Measurements from ENCODE around the gene GAL3ST2.
"Not testable (repeated sequence)": the region's sequence is repeated elsewhere in the genome, so short reads cannot be mapped to it uniquely, and the experiment has no call there.

Gene GAL3ST2

GRCh38 chr2:241795021-241795999 is 18.7 kb downstream of the GAL3ST2 start:
- DNase-seq = no peak

DNA sequence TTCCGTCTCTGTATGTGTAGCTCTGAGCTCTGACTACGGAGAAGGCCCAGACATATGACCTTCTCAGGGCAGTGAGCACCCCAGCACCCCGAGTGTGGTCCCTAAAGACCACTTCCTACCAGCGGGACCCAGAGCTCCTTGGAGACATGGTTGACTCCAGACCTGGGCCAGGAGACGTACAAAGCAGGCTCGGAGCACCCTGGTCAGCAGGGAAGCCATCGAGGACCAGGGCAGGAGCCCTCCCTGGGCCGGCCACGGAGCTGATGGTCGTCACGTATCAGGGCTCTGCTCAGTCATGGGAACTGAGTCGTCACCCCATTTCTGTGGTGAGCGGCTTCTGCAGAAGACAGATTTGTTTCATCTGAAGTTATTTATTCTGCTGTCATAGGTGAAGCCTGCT is 19.6 kb downstream of the GAL3ST2 start:
- no peak for DNase-seq

- no peak for DNase-seq
These were observed 20.1 kb downstream of the GAL3ST2 start for GRCh38 chr2:241796610-241797138.

DNA sequence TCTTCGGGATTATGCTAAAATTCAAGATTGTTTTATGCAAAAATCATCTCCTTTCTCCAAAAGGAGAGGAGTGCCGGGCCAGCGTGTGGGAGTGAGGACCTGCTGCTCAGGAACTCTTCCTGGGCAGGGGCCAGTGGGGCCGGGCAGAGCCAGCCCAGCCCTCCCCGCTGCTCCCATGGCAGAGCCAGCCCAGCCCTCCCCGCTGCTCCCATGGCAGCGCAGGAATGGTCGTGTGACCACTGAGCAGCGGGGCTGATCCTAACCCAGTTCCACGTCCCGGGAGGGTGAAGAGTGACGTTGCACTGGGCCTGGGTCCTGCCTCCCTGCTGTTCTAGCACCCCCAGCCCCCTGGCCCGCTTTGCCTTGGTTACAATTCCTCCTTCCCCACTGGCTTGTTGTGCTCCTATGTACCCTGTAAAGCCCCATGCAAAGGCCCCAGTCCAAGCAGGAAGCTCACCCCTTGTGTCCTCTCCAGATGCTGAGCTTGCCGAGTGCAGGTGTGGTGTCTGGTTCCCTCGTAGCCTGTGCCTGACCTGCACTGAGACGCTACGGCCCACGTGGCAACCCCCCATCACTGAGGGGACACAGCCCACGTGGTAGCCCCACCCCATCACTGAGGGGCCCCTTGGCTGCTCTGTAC is 20.9 kb downstream of the GAL3ST2 start:
- DNase-seq = no peak

DNA sequence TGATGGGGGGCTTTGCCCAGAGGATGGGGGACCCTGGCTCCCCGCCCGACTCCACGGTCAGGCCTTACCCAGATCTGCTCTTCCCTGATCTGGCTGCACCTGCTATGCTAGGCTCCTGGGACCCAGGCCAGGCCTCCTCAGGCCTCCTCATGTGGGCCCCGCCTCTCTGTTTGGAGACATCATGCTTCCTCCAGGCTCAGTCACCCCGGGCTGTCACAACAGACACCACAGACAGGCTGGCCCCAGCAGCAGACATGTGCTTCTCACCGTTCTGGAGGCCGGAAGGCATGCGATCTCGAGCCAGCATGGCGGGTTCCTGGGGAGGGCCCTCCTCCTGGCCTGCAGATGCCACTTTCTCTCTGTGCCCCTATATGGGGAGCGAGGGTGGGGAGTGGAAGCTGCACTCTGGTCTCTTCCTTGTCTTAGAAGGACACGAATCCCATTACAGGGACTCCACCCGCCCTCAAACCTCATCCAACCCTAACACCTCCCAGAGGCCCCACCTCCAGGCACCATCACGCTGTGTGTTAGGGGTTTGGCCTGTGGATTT is 21.5 kb downstream of the GAL3ST2 start:
- no peak for DNase-seq

- no peak for DNase-seq
These were observed 22.3 kb downstream of the GAL3ST2 start for GRCh38 chr2:241798631-241799521.

GRCh38 chr2:241799522-241800197 is 23.0 kb downstream of the GAL3ST2 start:
- no peak for DNase-seq

DNA sequence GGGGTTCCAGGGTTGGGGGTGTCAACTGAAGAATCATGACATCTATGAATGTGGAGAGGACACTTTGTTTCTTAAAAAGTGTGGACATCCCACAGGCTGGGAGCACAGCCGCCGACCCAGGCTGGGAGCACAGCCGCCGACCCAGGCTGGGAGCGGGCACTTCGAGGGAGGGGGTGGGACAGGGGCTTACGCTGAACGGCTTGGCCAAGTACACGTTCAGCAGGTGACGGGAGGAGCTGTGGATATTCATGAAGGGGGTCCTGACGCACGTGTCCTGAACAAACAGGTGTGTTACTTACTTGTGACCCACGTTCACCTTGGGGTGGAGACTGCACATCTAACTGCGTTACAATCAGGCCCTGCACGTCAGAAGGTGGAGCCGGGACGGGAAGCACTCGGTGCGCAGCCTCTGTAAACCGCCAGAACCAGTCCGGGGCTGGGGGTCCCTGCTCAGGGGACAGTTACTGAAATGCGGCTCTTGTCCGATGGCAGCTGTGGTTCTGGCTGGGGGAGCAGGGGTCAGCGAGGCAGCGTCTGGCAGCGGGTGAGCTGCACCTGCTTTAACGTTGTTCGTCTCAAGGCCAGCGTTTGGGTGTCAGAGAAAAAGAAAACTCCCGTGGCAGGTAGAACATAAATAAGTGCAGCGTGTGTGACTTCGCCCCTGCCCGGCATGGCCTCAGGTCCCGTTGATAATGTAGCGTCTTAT is 23.7 kb downstream of the GAL3ST2 start:
- DNase-seq = not testable (repeated sequence)

DNA sequence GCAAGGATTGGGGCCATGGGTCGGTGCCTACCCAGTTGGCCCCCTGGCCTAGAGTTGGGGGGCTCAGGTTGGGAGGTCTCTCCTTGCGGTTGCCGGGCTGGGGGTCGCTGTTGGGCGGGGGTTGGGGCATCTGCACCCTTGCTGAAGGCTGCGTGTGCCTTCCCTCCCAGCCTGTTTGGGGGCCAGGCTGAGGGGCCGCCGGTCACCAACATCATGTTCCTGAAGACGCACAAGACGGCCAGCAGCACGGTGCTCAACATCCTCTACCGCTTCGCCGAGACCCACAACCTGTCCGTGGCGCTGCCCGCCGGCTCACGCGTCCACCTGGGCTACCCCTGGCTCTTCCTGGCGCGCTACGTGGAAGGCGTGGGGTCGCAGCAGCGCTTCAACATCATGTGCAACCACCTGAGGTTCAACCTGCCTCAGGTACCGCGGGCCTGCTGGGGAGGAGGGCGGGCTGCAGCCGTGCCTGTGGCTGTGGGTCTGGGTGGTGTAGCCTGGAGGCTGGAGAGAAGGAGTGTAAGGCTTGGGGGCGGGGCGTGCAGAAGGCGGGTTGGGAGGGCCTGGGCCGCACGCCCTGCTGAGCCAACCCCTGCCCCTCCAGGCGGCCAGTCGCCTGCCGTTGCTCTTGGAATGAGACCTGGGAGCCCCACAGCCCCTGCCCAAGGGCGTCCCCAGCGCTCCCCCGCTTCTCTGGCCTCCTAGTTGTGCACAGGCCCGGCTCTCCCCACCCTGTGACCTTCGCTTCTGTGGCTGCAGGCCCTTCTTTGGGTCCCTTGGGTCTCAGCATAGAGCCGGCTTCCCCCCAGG is 25.2 kb downstream of the GAL3ST2 start:
- DNase-seq = no peak

GRCh38 chr2:241802421-241803318 is 26.0 kb downstream of the GAL3ST2 start:
- DNase-seq = no peak

DNA sequence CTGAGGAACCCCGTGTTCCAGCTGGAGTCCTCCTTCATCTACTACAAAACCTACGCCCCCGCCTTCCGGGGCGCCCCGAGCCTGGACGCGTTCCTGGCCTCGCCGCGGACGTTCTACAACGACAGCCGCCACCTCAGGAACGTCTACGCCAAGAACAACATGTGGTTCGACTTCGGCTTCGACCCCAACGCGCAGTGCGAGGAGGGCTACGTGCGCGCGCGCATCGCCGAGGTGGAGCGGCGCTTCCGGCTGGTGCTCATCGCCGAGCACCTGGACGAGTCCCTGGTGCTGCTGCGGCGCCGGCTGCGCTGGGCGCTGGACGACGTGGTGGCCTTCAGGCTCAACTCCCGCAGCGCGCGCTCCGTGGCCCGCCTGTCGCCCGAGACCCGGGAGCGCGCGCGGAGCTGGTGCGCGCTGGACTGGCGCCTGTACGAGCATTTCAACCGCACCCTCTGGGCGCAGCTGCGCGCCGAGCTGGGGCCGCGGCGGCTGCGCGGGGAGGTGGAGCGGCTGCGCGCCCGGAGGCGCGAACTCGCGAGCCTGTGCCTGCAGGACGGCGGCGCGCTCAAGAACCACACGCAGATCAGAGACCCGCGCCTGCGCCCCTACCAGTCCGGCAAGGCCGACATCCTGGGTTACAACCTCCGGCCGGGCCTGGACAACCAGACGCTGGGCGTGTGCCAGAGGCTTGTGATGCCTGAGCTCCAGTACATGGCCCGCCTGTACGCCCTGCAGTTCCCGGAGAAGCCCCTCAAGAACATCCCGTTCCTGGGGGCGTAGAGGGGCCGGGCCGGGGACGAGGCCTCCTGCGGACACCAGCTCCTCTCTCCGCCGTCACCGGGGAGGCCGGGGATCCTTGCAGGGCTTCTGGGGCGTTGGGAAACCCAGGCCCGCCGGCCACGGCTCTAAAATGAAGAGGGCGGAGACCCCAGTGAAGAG is 27.0 kb downstream of the GAL3ST2 start:
- no peak for DNase-seq

GRCh38 chr2:241804326-241805229 is 28.0 kb downstream of the GAL3ST2 start:
- DNase-seq = no peak

GRCh38 chr2:241806217-241806616 is 29.6 kb downstream of the GAL3ST2 start:
- DNase-seq = not testable (repeated sequence)

DNA sequence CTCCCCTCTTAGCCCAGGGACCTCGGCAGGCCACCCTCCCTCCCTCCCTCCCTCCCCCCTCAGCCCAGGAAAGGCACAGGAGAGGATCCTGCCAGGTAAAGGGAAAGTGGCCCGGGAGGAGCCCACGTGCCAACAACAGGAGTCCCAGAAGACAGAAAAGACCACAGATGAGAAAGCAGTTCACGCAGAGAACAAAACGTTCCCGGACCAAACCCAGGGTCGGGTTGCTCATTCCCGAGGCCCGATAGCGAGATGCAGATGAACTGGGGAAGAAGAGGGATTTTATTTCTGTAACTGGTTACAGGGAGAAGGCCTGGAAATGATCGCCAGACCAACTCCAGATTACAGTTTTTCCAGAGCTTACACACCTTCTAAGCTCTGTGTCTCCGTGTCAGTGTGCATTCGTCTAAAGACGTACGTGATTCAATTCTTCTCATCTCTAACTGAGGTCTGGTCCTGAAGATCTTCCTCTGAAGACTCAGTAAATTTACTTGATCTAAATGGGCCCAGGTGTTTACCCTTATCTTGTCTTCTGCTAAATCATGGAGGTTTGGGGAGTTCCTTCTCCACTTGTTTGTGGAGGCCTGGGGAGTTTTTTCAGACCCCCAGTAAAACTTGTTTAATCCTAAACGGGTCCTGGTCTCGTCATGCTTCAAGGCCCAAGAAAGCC is 31.6 kb downstream of the GAL3ST2 start:
- DNase-seq = no peak

DNA sequence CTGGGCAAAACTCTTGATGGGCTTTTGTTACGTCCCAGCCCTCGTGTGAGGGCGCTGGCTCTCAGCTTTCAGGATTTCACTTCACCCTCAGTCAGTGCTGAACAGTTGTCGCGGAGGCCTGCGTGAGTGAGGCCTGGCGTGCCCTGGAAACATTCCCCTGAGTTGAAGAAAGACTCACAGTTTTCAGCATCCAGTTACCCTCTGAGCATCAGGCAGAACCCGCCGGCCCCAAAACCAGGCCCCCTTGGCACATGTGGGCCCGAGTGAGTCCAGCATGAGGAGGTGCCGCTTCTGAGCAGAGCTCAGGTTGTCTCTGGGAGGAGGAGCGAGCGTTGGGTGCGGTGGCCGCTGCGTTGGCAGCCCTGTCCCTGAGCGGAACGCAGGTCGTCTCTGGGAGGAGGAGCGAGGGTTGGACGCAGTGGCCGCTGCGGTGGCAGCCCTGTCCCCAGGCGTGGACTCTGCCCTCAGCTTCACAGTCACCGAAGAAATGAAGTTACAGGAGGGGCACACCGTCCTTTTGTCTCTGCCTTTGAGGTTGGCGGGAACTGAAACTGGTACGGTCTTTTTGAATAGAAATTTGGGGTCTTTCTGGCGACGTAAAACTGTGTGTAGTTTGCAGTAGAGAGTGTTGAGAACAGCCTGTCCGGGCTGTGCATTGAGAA is 32.2 kb downstream of the GAL3ST2 start, which contains the start of gene NEU4:
NEU4 (plus strand) TSS at position 473 of the 662 bp plus-strand sequence. CDS start 5,292 bp downstream, outside the sequence.
- DNase-seq = no peak

All from cerebellar nuclear complex (tissue), 1 donor.